SK-N-SH (cell line): ENCODE results near the gene FGGY. TPM values are rescaled to one million over a fixed set of nuclear protein-coding genes. Genes with fewer than 3 reads are reported as not detected.

Source experiments
- CTCF ChIA-PET: fragments of 300-600, 350-600 bp; formaldehyde crosslinking; extraction: SDS; loops from one replicate; lab custom pipeline; 2021; lab: Yijun Ruan, JAX
- POLR2A ChIA-PET: fragments of 350-600 bp; sonication (Branson Sonifier 250); formaldehyde crosslinking; extraction: SDS; loops from one replicate; lab custom pipeline; 2020; ENCODE audit warnings: antibody characterized with exemption, inconsistent platforms; lab: Yijun Ruan, JAX
- DNase-seq: peaks from one replicate; pipeline ENCODE4 v3.0.0; 2012
- H2AFZ ChIP-seq: fragments of 200-600 bp; sonication (generic); 2 replicates; pipeline ENCODE4 v1.8.1; 2016; ENCODE audit warnings: antibody characterized with exemption, mild to moderate bottlenecking, low read depth
- H3F3A ChIP-seq: fragments of 200-600 bp; sonication (generic); replicated peaks from 2 replicates; pipeline ENCODE3; 2016; ENCODE audit warnings: antibody characterized with exemption, mild to moderate bottlenecking; ENCODE audit not compliant: insufficient read depth
- H3K27ac ChIP-seq, 2 experiments: fragments of 200-500 bp in 1 of 2; fragments of 200-600 bp in 1 of 2; sonication (Bioruptor generic) in 1 of 2; sonication (generic), shearing (Covaris generic) in 1 of 2; 2 replicates each; pipeline versions ENCODE4 v1.5.1 to v1.6.1; 2014 to 2016; ENCODE audit warnings: low read depth in 2 of 2, inconsistent platforms in 1 of 2, low read length in 1 of 2, mild to moderate bottlenecking in 1 of 2, mixed read lengths in 1 of 2
- H3K27me3 ChIP-seq: fragments of 200-600 bp; sonication (generic), shearing (Covaris generic); 2 replicates; pipeline ENCODE4 v1.6.1; 2016; ENCODE audit warnings: mixed run types; ENCODE audit not compliant: insufficient read depth
- H3K36me3 ChIP-seq, 2 experiments: fragments of 200-500 bp in 1 of 2; fragments of 200-600 bp in 1 of 2; sonication (Bioruptor generic) in 1 of 2; sonication (generic) in 1 of 2; replicated peaks in 1 of 2; 2 replicates each; pipeline versions ENCODE3 to v1.5.1; 2014 to 2016; ENCODE audit warnings: low read length in 1 of 2, mild to moderate bottlenecking in 1 of 2; ENCODE audit not compliant: insufficient read depth in 2 of 2, control insufficient read depth in 1 of 2
- H3K4me1 ChIP-seq, 2 experiments: fragments of 200-500 bp in 1 of 2; fragments of 200-600 bp in 1 of 2; sonication (Bioruptor generic) in 1 of 2; sonication (generic), shearing (Covaris generic) in 1 of 2; 2 replicates each; pipeline versions ENCODE4 v1.5.1 to v1.6.1; 2014 to 2016; ENCODE audit warnings: low read depth in 1 of 2, low read length in 1 of 2, mixed run types in 1 of 2; ENCODE audit not compliant: insufficient read depth in 2 of 2, control insufficient read depth in 1 of 2
- H3K4me2 ChIP-seq: fragments of 200-600 bp; sonication (generic), shearing (Covaris generic); 2 replicates; pipeline ENCODE4 v1.6.1; 2017; ENCODE audit warnings: mixed run types
- H3K4me3 ChIP-seq, 2 experiments: fragments of 200-500 bp in 1 of 2; fragments of 200-600 bp in 1 of 2; sonication (Bioruptor generic) in 1 of 2; sonication (generic), shearing (Covaris generic) in 1 of 2; 2 replicates each; pipeline versions ENCODE4 v1.5.1 to v1.8.1; 2014 to 2016; ENCODE audit warnings: low read depth in 2 of 2, inconsistent platforms in 1 of 2, low read length in 1 of 2, mild to moderate bottlenecking in 1 of 2, mixed read lengths in 1 of 2, moderate library complexity in 1 of 2
- H3K79me2 ChIP-seq: fragments of 200-600 bp; sonication (generic); 2 replicates; pipeline ENCODE4 v1.8.1; 2017; ENCODE audit warnings: mild to moderate bottlenecking; ENCODE audit not compliant: insufficient read depth
- H3K9ac ChIP-seq: fragments of 200-600 bp; sonication (generic); 2 replicates; pipeline ENCODE4 v1.6.1; 2017; ENCODE audit warnings: mixed run types
- H3K9me2 ChIP-seq: fragments of 200-600 bp; sonication (generic); 2 replicates; pipeline ENCODE4 v1.6.1; 2017; ENCODE audit warnings: mixed run types
- H3K9me3 ChIP-seq: fragments of 200-600 bp; sonication (generic); 2 replicates; pipeline ENCODE4 v1.6.1; 2017; ENCODE audit warnings: mixed run types, mild to moderate bottlenecking, moderate library complexity
- H4K20me1 ChIP-seq: fragments of 200-600 bp; sonication (generic); 2 replicates; pipeline ENCODE4 v1.6.1; 2017; ENCODE audit warnings: mild to moderate bottlenecking, mixed run types; ENCODE audit not compliant: insufficient read depth
- CHD2 ChIP-seq: fragments of 150-350 bp; IDR thresholded peaks from 2 replicates; pipeline ENCODE4 v1.6.1; 2018; ENCODE audit warnings: low read length; ENCODE audit not compliant: partially characterized antibody
- ELF1 ChIP-seq: IDR thresholded peaks from 2 replicates; pipeline ENCODE4 v1.4.0; 2012
- FOSL2 ChIP-seq: IDR thresholded peaks from 2 replicates; pipeline ENCODE4 v1.4.0; 2012; ENCODE audit warnings: low read depth, mild to moderate bottlenecking, moderate library complexity, borderline replicate concordance
- FOXJ3 ChIP-seq: sonication (generic); formaldehyde crosslinking; IDR thresholded peaks from 2 replicates; pipeline ENCODE4 v1.5.1; 2020; ENCODE audit warnings: mild to moderate bottlenecking, missing genetic modification reagents
- FOXM1 ChIP-seq: IDR thresholded peaks from 2 replicates; pipeline ENCODE4 v1.4.0; 2012; ENCODE audit warnings: low read depth, mild to moderate bottlenecking
- GABPA ChIP-seq: IDR thresholded peaks from 2 replicates; pipeline ENCODE4 v1.4.0; 2012; ENCODE audit warnings: low read depth, mild to moderate bottlenecking
- JUND ChIP-seq: IDR thresholded peaks from 2 replicates; pipeline ENCODE4 v1.4.0; 2012
- MXI1 ChIP-seq: IDR thresholded peaks from 2 replicates; pipeline ENCODE4 v1.6.1; 2012; ENCODE audit warnings: mild to moderate bottlenecking, low read depth, low read length, improper control_type of control experiment
- NFIC ChIP-seq: IDR thresholded peaks from 2 replicates; pipeline ENCODE4 v1.4.0; 2012; ENCODE audit warnings: borderline replicate concordance
- POLR2AphosphoS5 ChIP-seq: IDR thresholded peaks from 2 replicates; pipeline ENCODE4 v1.6.1; 2012; ENCODE audit warnings: low read depth, low read length
- RFX5 ChIP-seq: IDR thresholded peaks from 2 replicates; pipeline ENCODE4 v1.6.1; 2012; ENCODE audit warnings: mild to moderate bottlenecking, improper control_type of control experiment, low read length
- SIN3A ChIP-seq: IDR thresholded peaks from 2 replicates; pipeline ENCODE4 v1.6.1; 2012; ENCODE audit warnings: low read depth, mild to moderate bottlenecking, low read length, moderate library complexity, borderline replicate concordance
- TAF1 ChIP-seq: IDR thresholded peaks from 2 replicates; pipeline ENCODE4 v1.6.1; 2012; ENCODE audit warnings: low read depth, mild to moderate bottlenecking, low read length, moderate library complexity, borderline replicate concordance
- YY1 ChIP-seq: IDR thresholded peaks from 2 replicates; pipeline ENCODE4 v1.4.0; 2012; ENCODE audit warnings: low read depth, mild to moderate bottlenecking
- WGBS: methylation state at CpG from one replicate; pipeline ENCODE4 v1.1.6; 2017; ENCODE audit warnings: low lambda C conversion rate; 5-methylcytosine and 5-hydroxymethylcytosine counted together
- polyA plus RNA-seq, 3 experiments: library from polyadenylated mRNA; depleted of rRNA; stranded (reverse); fragments of >200 nt; gene quantifications; 2 replicates each; pipeline ENCODE4 v1.2.3, GENCODE V29; 2012
- TF ChIP-seq, protein P1 (sequence below): fragments of 200-600 bp; sonication (generic); IDR thresholded peaks from 2 replicates; pipeline ENCODE4 v1.6.1; 2017; ENCODE audit warnings: antibody characterized with exemption, mild to moderate bottlenecking, moderate library complexity
- TF ChIP-seq, protein P2 (sequence below): fragments of 150-350 bp; IDR thresholded peaks from 2 replicates; pipeline ENCODE4 v1.6.1; 2017; ENCODE audit warnings: antibody characterized with exemption, low read length, low read depth, borderline replicate concordance
- TF ChIP-seq, protein P3 (sequence below): IDR thresholded peaks from 2 replicates; pipeline ENCODE4 v1.4.0; 2012; ENCODE audit warnings: low read depth
- TF ChIP-seq, protein P4 (sequence below): IDR thresholded peaks from 2 replicates; pipeline ENCODE4 v1.4.0; 2012; ENCODE audit warnings: low read depth, borderline replicate concordance

Gene FGGY
- polyA plus RNA-seq, 1 of the 3 experiments (the other 2 are of a cell fraction): 10.3 TPM

DNA sequence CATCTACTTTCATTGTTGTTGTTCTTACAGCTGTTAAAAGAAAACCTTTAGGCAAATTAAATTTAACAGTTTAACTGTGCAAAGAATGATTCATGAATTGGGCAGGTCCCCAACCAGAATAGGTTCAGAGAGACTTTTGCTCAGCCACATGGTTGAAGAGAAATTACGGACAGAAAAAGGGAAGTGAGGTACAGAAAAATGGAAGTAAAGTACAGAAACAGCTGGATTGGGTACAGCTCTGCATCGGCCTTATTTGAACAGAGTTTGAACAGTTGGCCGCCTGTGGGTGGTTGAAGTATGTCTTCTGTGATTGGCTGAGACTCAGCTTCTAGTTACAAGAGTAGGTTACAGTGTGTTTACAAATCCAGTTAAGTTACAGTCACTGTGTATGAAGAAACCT, 210.1 kb downstream of the FGGY start:
- CTCF ChIA-PET: no interaction called here
- H3F3A ChIP-seq: no peaks in the 10 kb centered on the region
- no peak overlapping the region for H3K4me2 ChIP-seq
- no peak overlapping the region for H2AFZ ChIP-seq
- WGBS: 100% methylated on average over 3 of the region's 3 CpGs
- no peaks in the 10 kb centered on the region for H3K79me2 ChIP-seq
- DNase-seq: no peak
- POLR2A ChIA-PET: no interaction called here
- H4K20me1 ChIP-seq: no peaks in the 10 kb centered on the region
- no peak overlapping the region for H3K9ac ChIP-seq
- H3K9me2 ChIP-seq: no peaks in the 10 kb centered on the region
- H3K27ac ChIP-seq: no peak overlapping the region
- H3K4me1 ChIP-seq: peaks cover 22 to 33% of the 10 kb centered on the region in 2 experiments; a peak in 3 of 4 replicates
- H3K36me3 ChIP-seq: no peaks in the 10 kb centered on the region
- no peaks in the 10 kb centered on the region for H3K9me3 ChIP-seq
- TF ChIP-seq POLR2AphosphoS5 (no peak), NFIC (no peak), GABPA (no peak), CHD2 (no peak), SIN3A (no peak), TAF1 (no peak), MXI1 (no peak), FOXM1 (no peak), FOSL2 (no peak)
- TF ChIP-seq, protein P1, sequence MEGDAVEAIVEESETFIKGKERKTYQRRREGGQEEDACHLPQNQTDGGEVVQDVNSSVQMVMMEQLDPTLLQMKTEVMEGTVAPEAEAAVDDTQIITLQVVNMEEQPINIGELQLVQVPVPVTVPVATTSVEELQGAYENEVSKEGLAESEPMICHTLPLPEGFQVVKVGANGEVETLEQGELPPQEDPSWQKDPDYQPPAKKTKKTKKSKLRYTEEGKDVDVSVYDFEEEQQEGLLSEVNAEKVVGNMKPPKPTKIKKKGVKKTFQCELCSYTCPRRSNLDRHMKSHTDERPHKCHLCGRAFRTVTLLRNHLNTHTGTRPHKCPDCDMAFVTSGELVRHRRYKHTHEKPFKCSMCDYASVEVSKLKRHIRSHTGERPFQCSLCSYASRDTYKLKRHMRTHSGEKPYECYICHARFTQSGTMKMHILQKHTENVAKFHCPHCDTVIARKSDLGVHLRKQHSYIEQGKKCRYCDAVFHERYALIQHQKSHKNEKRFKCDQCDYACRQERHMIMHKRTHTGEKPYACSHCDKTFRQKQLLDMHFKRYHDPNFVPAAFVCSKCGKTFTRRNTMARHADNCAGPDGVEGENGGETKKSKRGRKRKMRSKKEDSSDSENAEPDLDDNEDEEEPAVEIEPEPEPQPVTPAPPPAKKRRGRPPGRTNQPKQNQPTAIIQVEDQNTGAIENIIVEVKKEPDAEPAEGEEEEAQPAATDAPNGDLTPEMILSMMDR: no peak
- TF ChIP-seq, protein P2, sequence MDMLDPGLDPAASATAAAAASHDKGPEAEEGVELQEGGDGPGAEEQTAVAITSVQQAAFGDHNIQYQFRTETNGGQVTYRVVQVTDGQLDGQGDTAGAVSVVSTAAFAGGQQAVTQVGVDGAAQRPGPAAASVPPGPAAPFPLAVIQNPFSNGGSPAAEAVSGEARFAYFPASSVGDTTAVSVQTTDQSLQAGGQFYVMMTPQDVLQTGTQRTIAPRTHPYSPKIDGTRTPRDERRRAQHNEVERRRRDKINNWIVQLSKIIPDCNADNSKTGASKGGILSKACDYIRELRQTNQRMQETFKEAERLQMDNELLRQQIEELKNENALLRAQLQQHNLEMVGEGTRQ: no peak
- TF ChIP-seq, all 33 proteins: peak for 0
- H3K4me3 ChIP-seq: no peak overlapping the region
- H3K27me3 ChIP-seq: no peaks in the 10 kb centered on the region

DNA sequence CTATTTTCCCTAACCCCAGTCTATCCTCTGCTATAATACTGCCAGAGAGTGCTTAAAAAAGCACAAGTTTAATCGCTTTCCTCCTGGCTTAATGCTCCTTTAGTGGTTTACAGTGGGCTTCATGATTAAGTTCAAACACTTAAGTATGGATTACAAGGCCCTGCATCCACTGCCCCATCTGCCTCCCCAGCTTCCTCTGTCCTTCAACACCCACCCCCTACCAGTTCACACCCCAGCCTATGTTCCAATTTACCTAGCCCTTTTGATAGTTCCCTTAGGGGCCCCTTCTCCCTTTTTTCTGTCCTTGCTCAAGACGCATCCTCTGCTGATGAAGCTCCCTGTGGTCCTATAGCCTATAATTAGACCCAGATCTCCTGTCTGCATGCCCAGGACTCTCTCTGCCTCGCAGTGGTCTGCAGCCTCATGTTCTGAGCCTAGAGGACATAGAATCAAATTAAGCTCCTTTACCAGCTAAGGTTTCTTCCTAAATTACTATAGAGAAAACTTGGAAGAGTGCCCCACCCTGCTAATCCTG, 212.5 kb downstream of the FGGY start:
- no peak overlapping the region for H2AFZ ChIP-seq
- ChIA-PET POLR2A (no interaction called here), CTCF (interaction anchor here (1.7 kb wide), 1 partner anchor 13 kb away, joined by 5 read pairs; no protein-coding TSS in a partner anchor)
- no peaks in the 10 kb centered on the region for H4K20me1 ChIP-seq
- H3K27me3 ChIP-seq: no peaks in the 10 kb centered on the region
- H3K27ac ChIP-seq: no peak overlapping the region
- no peak overlapping the region for H3K9ac ChIP-seq
- peaks cover 13 to 21% of the 10 kb centered on the region in 2 experiments; a peak in 3 of 4 replicates for H3K4me1 ChIP-seq
- H3K4me3 ChIP-seq: no peak overlapping the region
- no peaks in the 10 kb centered on the region for H3K9me2 ChIP-seq
- DNase-seq: no peak
- no peak overlapping the region for H3K4me2 ChIP-seq
- H3K79me2 ChIP-seq: no peaks in the 10 kb centered on the region
- no peak for TF ChIP-seq ELF1
- no peak for TF ChIP-seq FOXM1
- TF ChIP-seq FOXJ3 (CRISPR knock-in tag): no peak
- TF ChIP-seq, protein P3, sequence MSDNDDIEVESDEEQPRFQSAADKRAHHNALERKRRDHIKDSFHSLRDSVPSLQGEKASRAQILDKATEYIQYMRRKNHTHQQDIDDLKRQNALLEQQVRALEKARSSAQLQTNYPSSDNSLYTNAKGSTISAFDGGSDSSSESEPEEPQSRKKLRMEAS: no peak
- TF ChIP-seq, protein P4, sequence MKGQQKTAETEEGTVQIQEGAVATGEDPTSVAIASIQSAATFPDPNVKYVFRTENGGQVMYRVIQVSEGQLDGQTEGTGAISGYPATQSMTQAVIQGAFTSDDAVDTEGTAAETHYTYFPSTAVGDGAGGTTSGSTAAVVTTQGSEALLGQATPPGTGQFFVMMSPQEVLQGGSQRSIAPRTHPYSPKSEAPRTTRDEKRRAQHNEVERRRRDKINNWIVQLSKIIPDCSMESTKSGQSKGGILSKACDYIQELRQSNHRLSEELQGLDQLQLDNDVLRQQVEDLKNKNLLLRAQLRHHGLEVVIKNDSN: no peak
- TF ChIP-seq NFIC: no peak
- TF ChIP-seq TAF1: no peak
- no peak for TF ChIP-seq YY1
- TF ChIP-seq RFX5: no peak
- no peak for TF ChIP-seq JUND
- 56% methylated on average over 3 of the region's 3 CpGs for WGBS
- no peaks in the 10 kb centered on the region for H3K9me3 ChIP-seq
- H3F3A ChIP-seq: no peaks in the 10 kb centered on the region
- H3K36me3 ChIP-seq: no peaks in the 10 kb centered on the region
